Measurements from ENCODE around the gene WASF2. TPM values are rescaled to one million over a fixed set of nuclear protein-coding genes. Genes with fewer than 3 reads are reported as not detected.

WASF2 gene
- total and polyA plus RNA-seq, 2 of the 8 experiments (the other 6 are each of a cell fraction or from before 2014, with no cell fraction given), result 32.1 to 86.6 TPM

DNA sequence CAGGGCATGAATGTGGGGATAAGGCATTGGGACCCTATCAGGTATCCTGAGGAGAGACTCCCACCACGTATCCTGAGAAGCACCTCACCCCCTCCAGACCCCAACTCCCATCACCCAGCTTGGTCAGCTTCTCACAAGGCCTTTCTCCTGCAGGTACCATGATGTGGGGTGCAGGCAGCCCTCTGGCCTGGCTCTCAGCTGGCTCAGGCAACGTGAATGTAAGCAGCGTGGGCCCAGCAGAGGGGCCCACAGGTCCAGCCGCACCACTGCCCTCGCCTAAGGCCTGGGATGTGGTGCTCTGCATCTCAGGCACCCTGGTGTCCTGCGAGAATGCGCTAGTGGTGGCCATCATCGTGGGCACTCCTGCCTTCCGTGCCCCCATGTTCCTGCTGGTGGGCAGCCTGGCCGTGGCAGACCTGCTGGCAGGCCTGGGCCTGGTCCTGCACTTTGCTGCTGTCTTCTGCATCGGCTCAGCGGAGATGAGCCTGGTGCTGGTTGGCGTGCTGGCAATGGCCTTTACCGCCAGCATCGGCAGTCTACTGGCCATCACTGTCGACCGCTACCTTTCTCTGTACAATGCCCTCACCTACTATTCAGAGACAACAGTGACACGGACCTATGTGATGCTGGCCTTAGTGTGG lies 96.2 kb downstream of the WASF2 start:
- Histone ChIP-seq H2BK15ac (ENCODE audit: low read length) (peak overlapping the region; percentile 97; the same call in 1 of the 2 replicates), H2AK5ac (ENCODE audit: low read depth, low read length) (0 out of 2 replicates have a peak overlapping the region, but pooled peaks have one; percentile 29), H4K8ac (ENCODE audit: extremely low read depth, insufficient read depth, low read length) (no peak overlapping the region; the same call in 1 of the 2 replicates), H3K79me1 (ENCODE audit: low read depth, low read length) (no peaks in the 10 kb centered on the region), H2BK120ac (replicated peaks; ENCODE audit: low read depth, low read length) (no peak overlapping the region), H4K5ac (ENCODE audit: insufficient read length, low read depth, low read length) (no peak overlapping the region), H3K27me3 (replicated peaks in 1 of 4; ENCODE audit: control insufficient read depth in 3 of 4, extremely low read depth in 1 of 4, insufficient read depth in 3 of 4, low read length in 3 of 4) (no peaks in the 10 kb centered on the region), H4K91ac (replicated peaks; ENCODE audit: insufficient read length, low read length) (no peak overlapping the region), H3K79me2 (ENCODE audit: control insufficient read depth in 1 of 2, insufficient read depth in 2 of 2, low read length in 2 of 2) (no peaks in the 10 kb centered on the region), H4K20me1 (replicated peaks in 1 of 2; ENCODE audit: control insufficient read depth in 1 of 2, insufficient read depth in 2 of 2, low read length in 2 of 2) (peaks cover 2 to 6% of the 10 kb centered on the region in 2 experiments), H3K23ac (ENCODE audit: insufficient read length) (no peak overlapping the region), H3K18ac (ENCODE audit: extremely low read depth, low read length) (no peak overlapping the region; the same call in 1 of the 2 replicates), H3K9me3 (ENCODE audit: insufficient read depth in 2 of 2, low read depth in 1 of 2, low read length in 1 of 2) (no peaks in the 10 kb centered on the region), H3K27ac (ENCODE audit: low read depth, low read length) (no peak overlapping the region), H3K4me2 (ENCODE audit: insufficient read depth in 1 of 2, low read depth in 2 of 2, low read length in 2 of 2) (peak overlapping the region; percentile 85 to 92; a peak in 3 of 4 replicates), H3K4me3 (ENCODE audit: extremely low read depth in 1 of 4, insufficient read depth in 2 of 4, low read depth in 3 of 4, low read length in 4 of 4) (peak overlapping the region in 1 of 4 experiments; percentile 82; a peak in 4 of 8 replicates), H3K14ac (ENCODE audit: insufficient read length) (no peak overlapping the region), H2AFZ (ENCODE audit: low read length) (no peak overlapping the region), H3K4ac (replicated peaks; ENCODE audit: insufficient read length, low read depth, low read length) (no peak overlapping the region), H2BK12ac (ENCODE audit: low read depth, low read length) (peak overlapping the region; percentile 1; the same call in 1 of the 2 replicates), H3K9ac (replicated peaks in 1 of 4; ENCODE audit: extremely low read depth in 1 of 4, low read depth in 3 of 4, low read length in 3 of 4) (peak overlapping the region in 1 of 4 experiments; percentile 16; a peak in 3 of 7 replicates), H3K4me1 (replicated peaks in 1 of 4; ENCODE audit: control insufficient read depth in 3 of 4, insufficient read depth in 4 of 4, low read length in 3 of 4) (peaks cover 0 to 24% (median 15%) of the 10 kb centered on the region in 4 experiments; a peak in 6 of 7 replicates), H3K23me2 (ENCODE audit: low read depth, low read length) (peaks cover 13% of the 10 kb centered on the region), H3K56ac (replicated peaks; ENCODE audit: insufficient read length, low read depth, low read length) (no peak overlapping the region), H2BK5ac (ENCODE audit: low read depth, low read length) (0 out of 2 replicates have a peak overlapping the region, but pooled peaks have one; percentile 24), H2BK20ac (ENCODE audit: low read length) (no peak overlapping the region), H3K36me3 (ENCODE audit: control insufficient read depth in 2 of 4, insufficient read depth in 4 of 4, low read length in 3 of 4) (no peaks in the 10 kb centered on the region)
- ChIA-PET CTCF (ENCODE audit: partially characterized antibody) (interaction anchor here (0.8 to 11.1 kb wide), 23 partner anchors 9 to 269 kb away, joined by 3 to 218 read pairs (median 4); partner anchors contain the start of genes CD164L2 and MAP3K6), POLR2A (ENCODE audit: partially characterized antibody) (interaction anchor here (0.9 to 1.4 kb wide), 6 partner anchors 8 to 214 kb away, joined by 3 to 5 read pairs (median 3); partner anchors contain the start of gene SYTL1)
- WGBS, 2 experiments (ENCODE audit: extremely low coverage in 1 of 2, insufficient coverage in 1 of 2, insufficient read length in 1 of 2, insufficient replicate concordance in 2 of 2, low coverage in 1 of 2, low lambda C conversion rate in 2 of 2, missing lambda C conversion rate in 1 of 2), result 94% methylated on average over 18 of the region's 18 CpGs; no CpG with 5 or more reads in 1 of the 2 experiments
- DNase-seq (ENCODE audit: low read depth in 1 of 2, low spot score in 2 of 2) (no peak), FAIRE-seq (no peak)
- TF ChIP-seq BRCA1 (IDR thresholded peaks at IDR 0.05; ENCODE audit: low read depth, low read length) (no peak), RBBP5 (IDR thresholded peaks at IDR 0.05; ENCODE audit: borderline replicate concordance, low read depth, low read length) (no peak), FOSL1 (IDR thresholded peaks at IDR 0.05; ENCODE audit: insufficient read depth, low read depth, low read length) (no peak), SRF (IDR thresholded peaks at IDR 0.05; ENCODE audit: low read depth, low read length) (no peak), EP300 (IDR thresholded peaks at IDR 0.05; ENCODE audit: borderline replicate concordance in 1 of 2, low read depth in 2 of 2, low read length in 2 of 2) (no peak), CEBPB (IDR thresholded peaks at IDR 0.05; ENCODE audit: low read depth, low read length) (no peak), TAF1 (IDR thresholded peaks at IDR 0.05; ENCODE audit: low read depth, low read length) (no peak), CREB1 (IDR thresholded peaks at IDR 0.05) (no peak), SIX5 (IDR thresholded peaks at IDR 0.05; ENCODE audit: low read depth, low read length) (no peak), SAP30 (IDR thresholded peaks at IDR 0.05; ENCODE audit: insufficient read depth, insufficient replicate concordance, low read length) (no peak), PHF8 (conservative IDR thresholded peaks at IDR 0.05; ENCODE audit: low read depth, low read length) (no peak)

Measured in H1 (cell line).